SHP77 treated with DMSO at 0.1 percent for 48 hours (cell line): ENCODE data around the gene ETFBKMT.
"Not testable (repeated sequence)": the region's sequence is repeated elsewhere in the genome, so short reads cannot be mapped to it uniquely, and the experiment has no call there.

Source experiments
- DNase-seq: peaks from one replicate; lab custom pipeline; 2025; lab: John Stamatoyannopoulos, UW

The ETFBKMT gene

GRCh38 chr12:31718542-31719198 lies 59.2 kb downstream of the ETFBKMT start:
- DNase-seq: not testable (repeated sequence)

GRCh38 chr12:31722580-31722979 lies 63.1 kb downstream of the ETFBKMT start:
- DNase-seq: no peak
